ENCODE measurements around the gene PDSS2.
"Not testable (repeated sequence)": the region's sequence is repeated elsewhere in the genome, so short reads cannot be mapped to it uniquely, and the experiment has no call there.

PDSS2 gene

GRCh38 chr6:107120404-107120803 is 339.0 kb downstream of the PDSS2 start:
- DNase-seq (ENCODE audit: low read depth, low spot score), result no peak

- no peak for DNase-seq (ENCODE audit: low read depth, low spot score)
Observed at GRCh38 chr6:107118976-107119375, 340.4 kb downstream of the PDSS2 start.

GRCh38 chr6:107118540-107118939 is 340.8 kb downstream of the PDSS2 start:
- DNase-seq (ENCODE audit: low read depth, low spot score), result not testable (repeated sequence)

GRCh38 chr6:107116931-107117330 is 342.4 kb downstream of the PDSS2 start:
- DNase-seq (ENCODE audit: low read depth, low spot score), result no peak

- DNase-seq (ENCODE audit: low read depth, low spot score), result peak; percentile 56
Observed at GRCh38 chr6:107116328-107116892, 343.0 kb downstream of the PDSS2 start.

GRCh38 chr6:107115695-107116327 is 343.6 kb downstream of the PDSS2 start:
- peak; percentile 71 for DNase-seq (ENCODE audit: low read depth, low spot score)

GRCh38 chr6:107114926-107115694 is 344.3 kb downstream of the PDSS2 start, which contains the start of gene BEND3:
Gene BEND3 (minus strand): TSS chr6:107115515. CDS start chr6:107099285, 16,230 bp downstream.
- peak; percentile 65 for DNase-seq (ENCODE audit: low read depth, low spot score)

- peak; percentile 97 for DNase-seq (ENCODE audit: low read depth, low spot score)
Observed at GRCh38 chr6:107114213-107114925, 345.0 kb downstream of the PDSS2 start.

GRCh38 chr6:107110200-107110599 is 349.2 kb downstream of the PDSS2 start:
- DNase-seq (ENCODE audit: low read depth, low spot score), result peak; percentile 43

GRCh38 chr6:107108201-107108890 is 351.0 kb downstream of the PDSS2 start:
- peak; percentile 45 for DNase-seq (ENCODE audit: low read depth, low spot score)

- no peak for DNase-seq (ENCODE audit: low read depth, low spot score)
Observed at GRCh38 chr6:107107791-107108190, 351.6 kb downstream of the PDSS2 start.

- DNase-seq (ENCODE audit: low read depth, low spot score), result no peak
Observed at GRCh38 chr6:107106165-107106564, 353.2 kb downstream of the PDSS2 start.

GRCh38 chr6:107105511-107106116 is 353.8 kb downstream of the PDSS2 start:
- no peak for DNase-seq (ENCODE audit: low read depth, low spot score)

GRCh38 chr6:107103082-107103481 is 356.3 kb downstream of the PDSS2 start:
- no peak for DNase-seq (ENCODE audit: low read depth, low spot score)
